ENCODE measurements around the gene IL1R2. TPM values are rescaled to one million over a fixed set of nuclear protein-coding genes. Genes with fewer than 3 reads are reported as not detected.

The IL1R2 gene
- total RNA-seq, 4 donors from 2014 or later = 2.3 to 18.2 (median 7.0) TPM

- DNase-seq = no peak
- H3K27ac ChIP-seq = peak overlapping the region; percentile 32 to 72 (median 46)
- TF ChIP-seq CTCF (IDR thresholded peaks at IDR 0.05) = no peak
- TF ChIP-seq POLR2A (IDR thresholded peaks at IDR 0.05) = no peak
- H3K4me3 ChIP-seq = no peak overlapping the region
- H3K27me3 ChIP-seq = no peaks in the 10 kb centered on the region
- H3K4me1 ChIP-seq = no peaks in the 10 kb centered on the region
- H3K36me3 ChIP-seq = no peaks in the 10 kb centered on the region
- H3K9me3 ChIP-seq = no peaks in the 10 kb centered on the region
These were observed 63.7 kb downstream of the IL1R2 start for GRCh38 chr2:102055346-102055990.

- H3K9me3 ChIP-seq = no peaks in the 10 kb centered on the region
- TF ChIP-seq CTCF (IDR thresholded peaks at IDR 0.05) (no peak), POLR2A (IDR thresholded peaks at IDR 0.05) (no peak)
- H3K27ac ChIP-seq = peak overlapping the region; percentile 38 to 50 (median 46)
- H3K36me3 ChIP-seq = no peaks in the 10 kb centered on the region
- no peaks in the 10 kb centered on the region for H3K4me1 ChIP-seq
- no peaks in the 10 kb centered on the region for H3K27me3 ChIP-seq
- no peak for DNase-seq
- no peak overlapping the region for H3K4me3 ChIP-seq
These were observed 64.4 kb downstream of the IL1R2 start for GRCh38 chr2:102056079-102056581.

- Histone ChIP-seq H3K27ac (peak overlapping the region; percentile 12 to 57 (median 39)), H3K4me3 (no peak overlapping the region)
- DNase-seq = no peak
These were observed 65.9 kb downstream of the IL1R2 start for GRCh38 chr2:102057502-102058292.

GRCh38 chr2:102058293-102058833 is 66.6 kb downstream of the IL1R2 start:
- Histone ChIP-seq H3K9me3 (no peaks in the 10 kb centered on the region), H3K27me3 (no peaks in the 10 kb centered on the region), H3K4me1 (peaks cover 0 to 6% (median 0%) of the 10 kb centered on the region in 4 donors), H3K36me3 (no peaks in the 10 kb centered on the region), H3K4me3 (no peak overlapping the region), H3K27ac (peak overlapping the region; percentile 12 to 57 (median 39))
- TF ChIP-seq CTCF (IDR thresholded peaks at IDR 0.05) (no peak), POLR2A (IDR thresholded peaks at IDR 0.05) (no peak)
- DNase-seq = no peak

More at GRCh38 chr2:102057502-102058292, 65.9 kb downstream of the IL1R2 start:
- TF ChIP-seq CTCF (IDR thresholded peaks at IDR 0.05) = no peak
- TF ChIP-seq POLR2A (IDR thresholded peaks at IDR 0.05) = no peak
- no peaks in the 10 kb centered on the region for H3K4me1 ChIP-seq
- H3K36me3 ChIP-seq = no peaks in the 10 kb centered on the region
- no peaks in the 10 kb centered on the region for H3K9me3 ChIP-seq
- no peaks in the 10 kb centered on the region for H3K27me3 ChIP-seq

- H3K9me3 ChIP-seq = no peaks in the 10 kb centered on the region
- H3K4me1 ChIP-seq = peaks cover 0 to 14% (median 0%) of the 10 kb centered on the region in 4 donors
- H3K4me3 ChIP-seq = no peak overlapping the region
- H3K36me3 ChIP-seq = no peaks in the 10 kb centered on the region
- peak overlapping the region in 1 of 4 donors; percentile 91 for H3K27ac ChIP-seq
- H3K27me3 ChIP-seq = no peaks in the 10 kb centered on the region
- no peak for TF ChIP-seq CTCF (IDR thresholded peaks at IDR 0.05)
- no peak for TF ChIP-seq POLR2A (IDR thresholded peaks at IDR 0.05)
- DNase-seq = no peak
These were observed 67.4 kb downstream of the IL1R2 start for GRCh38 chr2:102059151-102059550.

Data from Peyer's patch (tissue), 4 donors.